GM10248 (cell line): ENCODE data around the gene PROM1.
A peak's percentile ranks its signal among the peaks of the same experiment; 100 is the strongest.

Experiments
- CTCF ChIA-PET: fragments of 300-600 bp; sonication (Branson Sonifier 250); formaldehyde crosslinking; extraction: SDS; loops from one replicate; lab custom pipeline; 2021; ENCODE audit warnings: antibody characterized with exemption; lab: Yijun Ruan, JAX
- POLR2A ChIA-PET: fragments of 350-650 bp; sonication (Branson Sonifier 250); formaldehyde crosslinking; extraction: SDS; loops from one replicate; lab custom pipeline; 2020; ENCODE audit warnings: antibody characterized with exemption; lab: Yijun Ruan, JAX
- DNase-seq: peaks from one replicate; pipeline ENCODE4 v3.0.0; 2012; ENCODE audit errors: extremely low spot score
- CTCF ChIP-seq: IDR thresholded peaks from 2 replicates; pipeline ENCODE4 v1.5.1; 2012; ENCODE audit warnings: mild to moderate bottlenecking, low read depth; ENCODE audit errors: extremely low read depth, missing control alignments, control extremely low read depth

Gene PROM1

DNA sequence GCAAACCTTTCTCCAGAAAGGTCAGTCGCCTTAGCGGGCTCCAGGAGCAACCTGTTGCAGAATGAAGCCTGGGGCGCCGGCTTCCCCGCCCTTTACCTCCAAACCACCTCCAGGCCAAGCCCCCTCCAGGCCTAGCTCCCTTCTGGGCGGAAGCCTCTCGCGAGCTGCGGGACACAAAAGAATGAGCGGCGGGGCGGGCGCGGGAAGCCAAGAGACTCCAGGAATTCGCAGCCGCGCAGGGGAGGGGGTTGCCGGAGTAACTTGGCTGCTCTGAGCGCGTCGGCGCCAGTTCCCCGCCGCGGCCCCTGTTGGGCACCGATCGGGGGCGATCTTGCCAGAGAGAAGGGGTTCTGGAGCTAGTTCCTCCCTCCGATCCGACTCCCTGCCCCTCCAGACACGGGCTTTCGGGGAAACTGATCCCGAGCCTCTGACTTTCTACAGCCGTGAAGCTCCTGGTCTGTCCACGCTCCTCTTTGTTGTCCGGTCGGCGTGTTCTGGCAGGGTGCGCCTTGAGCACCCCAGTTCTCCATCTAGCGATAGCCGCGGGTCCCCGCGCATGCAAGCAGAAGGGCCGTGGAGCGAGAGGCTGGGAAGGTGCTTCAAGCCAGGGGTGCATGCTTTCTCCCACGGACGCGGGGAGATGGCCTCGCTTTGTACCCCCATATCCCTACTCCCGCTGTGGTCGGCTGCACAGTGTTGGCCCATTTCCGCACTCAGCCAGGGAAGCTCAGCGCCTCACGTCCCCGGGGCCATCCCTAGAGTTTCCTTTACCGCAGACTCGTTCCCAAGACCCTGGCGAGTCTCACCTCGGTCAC lies 1.2 kb downstream of the PROM1 start:
- TF ChIP-seq CTCF, result no peak
- ChIA-PET POLR2A (no interaction called here), CTCF (interaction anchor here (1.6 kb wide), 1 partner anchor 23 kb away, joined by 4 read pairs; no protein-coding TSS in a partner anchor)
- DNase-seq, result peak; percentile 34

- no peak for DNase-seq
- TF ChIP-seq CTCF, result no peak
- CTCF ChIA-PET, result interaction anchor here (1.6 kb wide), 1 partner anchor 23 kb away, joined by 4 read pairs; no protein-coding TSS in a partner anchor
- POLR2A ChIA-PET, result no interaction called here
Measured at GRCh38 chr4:16082041-16082425, 1.8 kb downstream of the PROM1 start.

DNA sequence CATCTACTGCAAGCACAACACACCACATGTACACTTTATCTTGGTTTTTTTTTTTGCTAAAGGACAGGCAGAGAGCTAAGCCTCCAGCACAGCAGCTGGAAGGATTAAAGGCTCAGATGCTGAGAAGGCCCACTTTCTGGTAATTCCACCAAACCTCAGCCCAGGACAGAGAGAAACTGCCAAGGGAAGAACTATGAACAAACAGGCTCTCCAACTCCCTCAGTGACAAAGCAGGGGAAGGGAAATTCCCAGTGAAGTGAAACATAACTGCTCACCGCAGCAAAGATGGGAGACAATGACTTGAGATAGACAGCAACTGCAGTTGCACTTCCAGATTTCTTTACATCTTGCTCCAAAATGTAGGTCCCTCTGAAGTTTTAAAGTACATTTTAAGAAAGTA lies 4.8 kb downstream of the PROM1 start:
- CTCF ChIA-PET, result interaction anchor here (0.8 to 1.4 kb wide), 4 partner anchors 11 to 126 kb away, joined by 3 to 5 read pairs (median 4); no protein-coding TSS in a partner anchor

DNA sequence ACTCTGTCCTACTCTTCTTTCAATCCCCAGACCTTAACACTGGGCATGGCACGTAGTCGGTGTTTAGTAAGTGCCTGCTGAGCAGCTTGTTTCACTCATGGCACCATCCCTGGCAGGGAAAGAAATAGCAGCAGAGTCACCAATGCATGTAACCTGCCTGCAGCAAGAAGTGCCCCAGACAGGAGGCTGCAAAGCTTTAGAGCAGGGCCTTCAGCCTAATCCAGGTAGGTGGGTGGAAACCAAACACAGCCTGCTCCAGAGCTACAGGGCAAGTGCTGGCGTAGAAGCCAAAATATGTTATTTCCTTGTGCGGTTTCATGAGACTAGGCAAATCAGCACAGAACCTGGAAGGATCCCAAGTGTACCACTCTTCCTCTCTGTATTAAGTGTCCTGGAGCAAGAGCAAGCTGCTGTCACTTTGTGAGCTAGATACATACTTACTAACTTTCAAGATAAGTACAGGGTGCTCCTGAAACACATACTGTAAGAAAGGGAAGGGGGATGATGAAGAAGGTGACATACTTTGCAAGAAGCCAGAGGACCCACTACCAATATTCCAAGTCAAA lies 5.5 kb downstream of the PROM1 start:
- POLR2A ChIA-PET, result no interaction called here
- DNase-seq, result no peak
- TF ChIP-seq CTCF, result no peak
- CTCF ChIA-PET, result interaction anchor here (0.8 to 1.4 kb wide), 3 partner anchors 10 to 127 kb away, joined by 3 to 5 read pairs (median 4); no protein-coding TSS in a partner anchor

More for the DNA sequence above, 4.8 kb downstream of the PROM1 start:
- peak; percentile 50 for DNase-seq
- no peak for TF ChIP-seq CTCF
- POLR2A ChIA-PET, result no interaction called here

- no peak for TF ChIP-seq CTCF
- no peak for DNase-seq
- ChIA-PET POLR2A (no interaction called here), CTCF (no interaction called here)
Measured at GRCh38 chr4:16077786-16078185, 6.0 kb downstream of the PROM1 start.

DNA sequence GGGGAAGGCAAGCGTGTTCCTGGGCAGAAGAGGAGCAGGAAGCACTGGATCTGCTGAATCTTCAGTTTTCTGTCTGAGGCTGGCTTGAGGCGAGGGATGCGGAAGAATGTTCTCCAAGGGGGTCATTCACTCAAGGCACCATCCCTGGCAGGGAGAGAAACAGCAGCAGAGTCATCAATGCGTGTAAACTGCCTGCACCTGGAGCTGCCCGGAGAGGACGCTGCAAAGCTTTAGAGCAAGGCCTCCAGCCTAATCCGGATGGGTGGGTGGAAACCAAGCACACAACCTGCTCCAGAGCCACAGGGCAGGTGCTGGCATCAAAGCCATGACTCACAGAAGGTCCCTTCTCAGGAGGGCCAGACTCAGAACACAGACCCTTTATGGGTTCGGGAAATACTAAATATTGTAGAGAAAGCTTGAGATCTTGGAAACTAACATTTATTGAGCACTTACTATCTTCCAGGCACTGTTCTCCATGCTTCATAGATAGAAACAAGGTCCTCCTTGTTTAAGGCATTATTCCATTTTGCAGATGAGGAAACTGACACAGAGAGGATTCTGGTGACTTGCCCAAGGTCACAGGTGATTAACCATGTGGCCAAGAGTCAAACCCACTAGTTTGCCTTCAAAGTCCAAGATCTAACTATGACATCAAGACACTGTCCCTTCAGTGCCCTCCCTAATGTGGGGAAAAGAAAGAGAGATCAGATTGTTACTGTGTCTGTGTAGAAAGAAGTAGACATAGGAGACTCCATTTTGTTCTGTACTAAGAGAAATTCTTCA lies 7.7 kb downstream of the PROM1 start:
- TF ChIP-seq CTCF, result no peak
- DNase-seq, result no peak
- CTCF ChIA-PET, result no interaction called here
- POLR2A ChIA-PET, result no interaction called here
